A549 (cell line): ENCODE data around the gene HS6ST2. TPM values are rescaled to one million over a fixed set of nuclear protein-coding genes. Genes with fewer than 3 reads are reported as not detected.

Experiments used
- ATAC-seq, 2 experiments: fragments of 200-7000 bp in 1 of 2; fragments of >200 bp in 1 of 2; cut with Nextera tagmentation in 1 of 2; cut with Tn5 transposase in 1 of 2; 3 replicates each; pipeline versions ENCODE4 v1.8.0 to v1.9.1; 2018 to 2020; ENCODE audit warnings: mild to moderate bottlenecking in 1 of 2, moderate library complexity in 1 of 2
- CTCF ChIA-PET: fragments of 300-600 bp; sonication (Branson Sonifier 250); formaldehyde crosslinking; extraction: SDS; loops from one replicate; lab custom pipeline; 2021; ENCODE audit warnings: antibody characterized with exemption, inconsistent platforms; lab: Yijun Ruan, JAX
- POLR2A ChIA-PET: fragments of 350-600 bp; formaldehyde crosslinking; extraction: SDS; loops from one replicate; lab custom pipeline; 2021; ENCODE audit warnings: antibody characterized with exemption, inconsistent platforms; lab: Yijun Ruan, JAX
- DNase-seq, 2 experiments: peaks; one replicate each; pipeline versions ENCODE4 v3.0.0 to v3.0.0-alpha.2; 2011 to 2016; ENCODE audit warnings: low read depth in 1 of 2, low spot score in 1 of 2
- FAIRE-seq: peaks from 2 replicates; lab custom pipeline; 2011; peaks lifted over from hg19 to GRCh38; lab: Jason Lieb, UNC
- H3K27ac ChIP-seq, 2 experiments: fragments of >200 bp; sonication (Bioruptor Twin); formaldehyde crosslinking; 3 replicates each; pipeline ENCODE4 v1.5.1; 2016 to 2017
- H3K4me1 ChIP-seq: fragments of >200 bp; sonication (Bioruptor Twin); formaldehyde crosslinking; 3 replicates; pipeline ENCODE4 v1.6.1; 2016
- H3K4me2 ChIP-seq: fragments of >200 bp; sonication (Bioruptor Twin); formaldehyde crosslinking; 3 replicates; pipeline ENCODE4 v1.6.1; 2016
- H3K4me3 ChIP-seq: fragments of >200 bp; sonication (Bioruptor Twin); formaldehyde crosslinking; 3 replicates; pipeline ENCODE4 v1.5.1; 2016
- H3K9me3 ChIP-seq: fragments of >200 bp; sonication (Bioruptor Twin); formaldehyde crosslinking; 3 replicates; pipeline ENCODE4 v1.6.1; 2016
- BHLHE40 ChIP-seq: IDR thresholded peaks from 2 replicates; pipeline ENCODE4 v1.6.1; 2012; ENCODE audit warnings: low read depth, low read length, inconsistent platforms
- CBX2 ChIP-seq: fragments of 200-600 bp; sonication (generic); IDR thresholded peaks from 2 replicates; pipeline ENCODE4 v1.6.1; 2016; ENCODE audit warnings: low read depth, mild to moderate bottlenecking, borderline replicate concordance
- EHMT2 ChIP-seq: fragments of 200-600 bp; sonication (generic); IDR thresholded peaks from 2 replicates; pipeline ENCODE4 v1.6.1; 2016; ENCODE audit warnings: antibody characterized with exemption, low read depth, mild to moderate bottlenecking, moderate library complexity
- FOSL2 ChIP-seq, 2 experiments: fragments of 450-650 bp in 1 of 2; fragments of >200 bp in 1 of 2; sonication (Bioruptor Twin) in 1 of 2; formaldehyde crosslinking; IDR thresholded peaks; 2 replicates each; pipeline versions ENCODE4 v1.5.0 to v1.6.1; 2016 to 2020; ENCODE audit warnings: mild to moderate bottlenecking in 1 of 2, moderate library complexity in 1 of 2
- GATA3 ChIP-seq: IDR thresholded peaks from 2 replicates; pipeline ENCODE4 v1.6.1; 2012; ENCODE audit warnings: borderline replicate concordance
- HDAC2 ChIP-seq: fragments of 200-600 bp; sonication (generic); IDR thresholded peaks from 2 replicates; pipeline ENCODE4 v1.6.1; 2016
- HEYL ChIP-seq: fragments of 250-450 bp; sonication (Bioruptor Pico); IDR thresholded peaks from 2 replicates; pipeline ENCODE4 v1.8.0; 2021; ENCODE audit warnings: mild to moderate bottlenecking, moderate library complexity
- HOXB13 ChIP-seq: fragments of 250-450 bp; sonication (Bioruptor Pico); IDR thresholded peaks from 2 replicates; pipeline ENCODE4 v1.5.0; 2020; ENCODE audit warnings: low read depth, mild to moderate bottlenecking, moderate library complexity
- HOXB5 ChIP-seq: fragments of 250-450 bp; sonication (Bioruptor Pico); IDR thresholded peaks from 2 replicates; pipeline ENCODE4 v1.5.0; 2020; ENCODE audit warnings: mild to moderate bottlenecking, moderate library complexity
- JUN ChIP-seq, 2 experiments: fragments of >200 bp; sonication (Bioruptor Twin); formaldehyde crosslinking; IDR thresholded peaks; 2 replicates in 1 of 2; 3 replicates in 1 of 2; pipeline ENCODE4 v1.6.1; 2016 to 2017
- JUNB ChIP-seq: fragments of >200 bp; sonication (Bioruptor Twin); formaldehyde crosslinking; IDR thresholded peaks from 2 replicates; pipeline ENCODE4 v1.6.1; 2016
- NPAS2 ChIP-seq: fragments of 250-450 bp; sonication (Bioruptor Pico); IDR thresholded peaks from 2 replicates; pipeline ENCODE4 v1.8.0; 2022; ENCODE audit warnings: mild to moderate bottlenecking, moderate library complexity, borderline replicate concordance
- PHF8 ChIP-seq: fragments of 200-600 bp; sonication (generic); IDR thresholded peaks from 2 replicates; pipeline ENCODE4 v1.6.1; 2016; ENCODE audit warnings: low read depth, mild to moderate bottlenecking, antibody characterized with exemption, moderate library complexity, borderline replicate concordance
- RNF2 ChIP-seq: fragments of 200-600 bp; sonication (generic); IDR thresholded peaks from 2 replicates; pipeline ENCODE4 v1.6.1; 2016; ENCODE audit warnings: low read depth, mild to moderate bottlenecking, antibody characterized with exemption, moderate library complexity, borderline replicate concordance
- SMC3 ChIP-seq: fragments of >200 bp; sonication (Bioruptor Twin); formaldehyde crosslinking; IDR thresholded peaks from 3 replicates; pipeline ENCODE4 v1.6.1; 2018; ENCODE audit warnings: inconsistent platforms
- SREBF2 ChIP-seq: fragments of 450-650 bp; IDR thresholded peaks from 2 replicates; pipeline ENCODE4 v1.6.1; 2014; ENCODE audit warnings: mild to moderate bottlenecking, moderate library complexity
- ZC3H11A ChIP-seq: fragments of 450-650 bp; IDR thresholded peaks from 2 replicates; pipeline ENCODE4 v1.6.1; 2014; ENCODE audit warnings: antibody characterized with exemption, mild to moderate bottlenecking
- ZFP36 ChIP-seq: fragments of 450-650 bp; IDR thresholded peaks from 2 replicates; pipeline ENCODE4 v1.6.1; 2014; ENCODE audit warnings: borderline replicate concordance; ENCODE audit not compliant: partially characterized antibody
- ZNF302 ChIP-seq: fragments of 250-450 bp; sonication (Bioruptor Pico); IDR thresholded peaks from 2 replicates; pipeline ENCODE4 v1.9.0; 2021; ENCODE audit warnings: inconsistent platforms, mild to moderate bottlenecking, moderate library complexity
- WGBS: methylation state at CpG from one replicate; pipeline ENCODE4 v1.1.6; 2017; ENCODE audit errors: missing lambda C conversion rate; 5-methylcytosine and 5-hydroxymethylcytosine counted together
- polyA plus RNA-seq, 4 experiments: library from polyadenylated mRNA; depleted of rRNA in 3 of 4; stranded (reverse); fragments of >200 nt; fragmentation: RNase III in 1 of 4; extraction: RNeasy Plus Mini Kit Qiagen cat#74134 plus additional on column Dnase treatment in 1 of 4; gene quantifications; 2 replicates in 3 of 4; 3 replicates in 1 of 4; pipeline ENCODE4 v1.2.3, GENCODE V29; 2011 to 2017
- TF ChIP-seq, protein P1 (sequence below): fragments of >200 bp; sonication (Bioruptor Twin); formaldehyde crosslinking; IDR thresholded peaks from 3 replicates; pipeline ENCODE4 v1.6.1; 2016
- TF ChIP-seq, protein P2 (sequence below): fragments of 250-450 bp; sonication (Bioruptor Pico); IDR thresholded peaks from 2 replicates; pipeline ENCODE4 v1.5.0; 2020; ENCODE audit warnings: low read depth, mild to moderate bottlenecking, moderate library complexity
- TF ChIP-seq, protein P3 (sequence below): fragments of 200-600 bp; sonication (generic); IDR thresholded peaks from 2 replicates; pipeline ENCODE4 v1.6.1; 2016; ENCODE audit warnings: antibody characterized with exemption, mild to moderate bottlenecking, moderate library complexity
- TF ChIP-seq, protein P4 (sequence below): fragments of >200 bp; sonication (Bioruptor Twin); formaldehyde crosslinking; IDR thresholded peaks from 3 replicates; pipeline ENCODE4 v1.5.1; 2016
- TF ChIP-seq, protein P5 (sequence below): fragments of >200 bp; sonication (Bioruptor Twin); formaldehyde crosslinking; IDR thresholded peaks from 2 replicates; pipeline ENCODE4 v1.6.1; 2016
- TF ChIP-seq, protein P6 (sequence below): IDR thresholded peaks from 2 replicates; pipeline ENCODE4 v1.6.1; 2012
- TF ChIP-seq, protein P7 (sequence below): fragments of 250-450 bp; sonication (Bioruptor Pico); IDR thresholded peaks from 2 replicates; pipeline ENCODE4 v1.5.0; 2021; ENCODE audit warnings: mild to moderate bottlenecking, moderate library complexity, borderline replicate concordance
- TF ChIP-seq, protein P8 (sequence below): IDR thresholded peaks from 2 replicates; pipeline ENCODE4 v1.6.1; 2012

The HS6ST2 gene
- polyA plus RNA-seq, 2 of the 4 experiments (the other 2 are of a cell fraction): 0.01 to 0.04 TPM

DNA sequence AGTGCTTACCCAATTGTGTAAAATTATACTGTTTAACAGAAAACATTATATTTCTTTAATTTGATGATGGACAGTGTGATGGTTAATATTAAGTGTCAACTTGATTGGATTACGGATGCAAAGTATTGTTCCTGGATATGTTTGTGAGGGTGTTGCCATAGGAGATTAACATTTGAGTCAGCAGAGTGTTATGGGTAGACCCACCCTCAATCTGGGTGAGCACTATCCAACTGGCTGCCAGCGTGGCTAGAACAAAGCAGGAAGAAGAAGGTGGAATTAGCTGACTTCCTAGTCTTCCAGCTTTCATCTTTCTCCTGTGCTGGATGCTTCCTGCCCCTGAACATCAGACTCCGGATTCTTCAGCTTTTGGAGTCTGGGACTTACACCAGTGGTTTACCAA is 42.1 kb downstream of the HS6ST2 start:
- ChIA-PET POLR2A (no interaction called here), CTCF (no interaction called here)
- no peak for FAIRE-seq
- no peak overlapping the region for H3K4me2 ChIP-seq
- no peak overlapping the region for H3K4me3 ChIP-seq
- no peak for ATAC-seq
- no peak for TF ChIP-seq RNF2
- no peak for TF ChIP-seq ZFP36
- TF ChIP-seq FOSL2 (IDR thresholded peaks at IDR 0.05): no peak
- no peak for TF ChIP-seq FOSL2 (CRISPR knock-in tag; IDR thresholded peaks at IDR 0.05)
- TF ChIP-seq CBX2: no peak
- no peak for TF ChIP-seq EHMT2
- TF ChIP-seq, protein P1, sequence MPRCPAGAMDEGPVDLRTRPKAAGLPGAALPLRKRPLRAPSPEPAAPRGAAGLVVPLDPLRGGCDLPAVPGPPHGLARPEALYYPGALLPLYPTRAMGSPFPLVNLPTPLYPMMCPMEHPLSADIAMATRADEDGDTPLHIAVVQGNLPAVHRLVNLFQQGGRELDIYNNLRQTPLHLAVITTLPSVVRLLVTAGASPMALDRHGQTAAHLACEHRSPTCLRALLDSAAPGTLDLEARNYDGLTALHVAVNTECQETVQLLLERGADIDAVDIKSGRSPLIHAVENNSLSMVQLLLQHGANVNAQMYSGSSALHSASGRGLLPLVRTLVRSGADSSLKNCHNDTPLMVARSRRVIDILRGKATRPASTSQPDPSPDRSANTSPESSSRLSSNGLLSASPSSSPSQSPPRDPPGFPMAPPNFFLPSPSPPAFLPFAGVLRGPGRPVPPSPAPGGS: no peak
- TF ChIP-seq SMC3: no peak
- TF ChIP-seq JUN (IDR thresholded peaks at IDR 0.05): no peak
- TF ChIP-seq BHLHE40: no peak
- TF ChIP-seq NPAS2 (CRISPR knock-in tag): no peak
- no peak for TF ChIP-seq HDAC2
- TF ChIP-seq, protein P2, sequence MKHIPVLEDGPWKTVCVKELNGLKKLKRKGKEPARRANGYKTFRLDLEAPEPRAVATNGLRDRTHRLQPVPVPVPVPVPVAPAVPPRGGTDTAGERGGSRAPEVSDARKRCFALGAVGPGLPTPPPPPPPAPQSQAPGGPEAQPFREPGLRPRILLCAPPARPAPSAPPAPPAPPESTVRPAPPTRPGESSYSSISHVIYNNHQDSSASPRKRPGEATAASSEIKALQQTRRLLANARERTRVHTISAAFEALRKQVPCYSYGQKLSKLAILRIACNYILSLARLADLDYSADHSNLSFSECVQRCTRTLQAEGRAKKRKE (CRISPR knock-in tag): no peak
- TF ChIP-seq, protein P3, sequence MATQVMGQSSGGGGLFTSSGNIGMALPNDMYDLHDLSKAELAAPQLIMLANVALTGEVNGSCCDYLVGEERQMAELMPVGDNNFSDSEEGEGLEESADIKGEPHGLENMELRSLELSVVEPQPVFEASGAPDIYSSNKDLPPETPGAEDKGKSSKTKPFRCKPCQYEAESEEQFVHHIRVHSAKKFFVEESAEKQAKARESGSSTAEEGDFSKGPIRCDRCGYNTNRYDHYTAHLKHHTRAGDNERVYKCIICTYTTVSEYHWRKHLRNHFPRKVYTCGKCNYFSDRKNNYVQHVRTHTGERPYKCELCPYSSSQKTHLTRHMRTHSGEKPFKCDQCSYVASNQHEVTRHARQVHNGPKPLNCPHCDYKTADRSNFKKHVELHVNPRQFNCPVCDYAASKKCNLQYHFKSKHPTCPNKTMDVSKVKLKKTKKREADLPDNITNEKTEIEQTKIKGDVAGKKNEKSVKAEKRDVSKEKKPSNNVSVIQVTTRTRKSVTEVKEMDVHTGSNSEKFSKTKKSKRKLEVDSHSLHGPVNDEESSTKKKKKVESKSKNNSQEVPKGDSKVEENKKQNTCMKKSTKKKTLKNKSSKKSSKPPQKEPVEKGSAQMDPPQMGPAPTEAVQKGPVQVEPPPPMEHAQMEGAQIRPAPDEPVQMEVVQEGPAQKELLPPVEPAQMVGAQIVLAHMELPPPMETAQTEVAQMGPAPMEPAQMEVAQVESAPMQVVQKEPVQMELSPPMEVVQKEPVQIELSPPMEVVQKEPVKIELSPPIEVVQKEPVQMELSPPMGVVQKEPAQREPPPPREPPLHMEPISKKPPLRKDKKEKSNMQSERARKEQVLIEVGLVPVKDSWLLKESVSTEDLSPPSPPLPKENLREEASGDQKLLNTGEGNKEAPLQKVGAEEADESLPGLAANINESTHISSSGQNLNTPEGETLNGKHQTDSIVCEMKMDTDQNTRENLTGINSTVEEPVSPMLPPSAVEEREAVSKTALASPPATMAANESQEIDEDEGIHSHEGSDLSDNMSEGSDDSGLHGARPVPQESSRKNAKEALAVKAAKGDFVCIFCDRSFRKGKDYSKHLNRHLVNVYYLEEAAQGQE: no peak
- TF ChIP-seq JUNB: no peak
- TF ChIP-seq, protein P4, sequence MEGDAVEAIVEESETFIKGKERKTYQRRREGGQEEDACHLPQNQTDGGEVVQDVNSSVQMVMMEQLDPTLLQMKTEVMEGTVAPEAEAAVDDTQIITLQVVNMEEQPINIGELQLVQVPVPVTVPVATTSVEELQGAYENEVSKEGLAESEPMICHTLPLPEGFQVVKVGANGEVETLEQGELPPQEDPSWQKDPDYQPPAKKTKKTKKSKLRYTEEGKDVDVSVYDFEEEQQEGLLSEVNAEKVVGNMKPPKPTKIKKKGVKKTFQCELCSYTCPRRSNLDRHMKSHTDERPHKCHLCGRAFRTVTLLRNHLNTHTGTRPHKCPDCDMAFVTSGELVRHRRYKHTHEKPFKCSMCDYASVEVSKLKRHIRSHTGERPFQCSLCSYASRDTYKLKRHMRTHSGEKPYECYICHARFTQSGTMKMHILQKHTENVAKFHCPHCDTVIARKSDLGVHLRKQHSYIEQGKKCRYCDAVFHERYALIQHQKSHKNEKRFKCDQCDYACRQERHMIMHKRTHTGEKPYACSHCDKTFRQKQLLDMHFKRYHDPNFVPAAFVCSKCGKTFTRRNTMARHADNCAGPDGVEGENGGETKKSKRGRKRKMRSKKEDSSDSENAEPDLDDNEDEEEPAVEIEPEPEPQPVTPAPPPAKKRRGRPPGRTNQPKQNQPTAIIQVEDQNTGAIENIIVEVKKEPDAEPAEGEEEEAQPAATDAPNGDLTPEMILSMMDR: no peak
- no peak for TF ChIP-seq HOXB5
- TF ChIP-seq HOXB13 (CRISPR knock-in tag): no peak
- no peak overlapping the region for H3K27ac ChIP-seq
- DNase-seq: no peak
- no peaks in the 10 kb centered on the region for H3K4me1 ChIP-seq
- H3K9me3 ChIP-seq: no peaks in the 10 kb centered on the region
- WGBS: 39% methylated on average over 3 of the region's 3 CpGs

DNA sequence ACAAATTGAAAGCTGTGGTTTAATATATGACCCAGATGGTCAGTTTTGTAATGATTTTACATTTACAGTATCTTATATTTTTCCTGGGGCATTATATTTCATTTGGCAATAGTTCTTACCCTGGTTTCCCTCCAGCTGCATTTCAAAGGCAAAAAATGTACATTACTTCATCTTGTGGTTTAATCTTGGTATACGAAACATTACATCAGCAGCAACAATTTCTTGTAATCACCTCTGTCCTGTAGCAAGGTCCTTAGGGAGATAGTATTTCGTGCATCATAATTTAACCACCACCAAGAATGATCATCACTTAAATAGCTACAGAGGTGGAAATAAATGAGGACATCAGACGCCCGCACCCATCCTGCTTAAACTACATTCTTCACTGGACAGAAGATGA is 48.8 kb downstream of the HS6ST2 start:
- no peak overlapping the region for H3K4me2 ChIP-seq
- FAIRE-seq (no peak), ATAC-seq (no peak), DNase-seq (no peak)
- ChIA-PET CTCF (no interaction called here), POLR2A (no interaction called here)
- WGBS: 46% methylated on average over 4 of the region's 4 CpGs
- H3K9me3 ChIP-seq: no peaks in the 10 kb centered on the region
- no peak overlapping the region for H3K27ac ChIP-seq
- TF ChIP-seq HEYL (no peak), GATA3 (no peak), CBX2 (no peak), JUN (IDR thresholded peaks at IDR 0.05) (no peak), ZC3H11A (no peak), PHF8 (no peak), EHMT2 (no peak), ZNF302 (CRISPR knock-in tag) (no peak), SREBF2 (no peak)
- TF ChIP-seq, protein P5, sequence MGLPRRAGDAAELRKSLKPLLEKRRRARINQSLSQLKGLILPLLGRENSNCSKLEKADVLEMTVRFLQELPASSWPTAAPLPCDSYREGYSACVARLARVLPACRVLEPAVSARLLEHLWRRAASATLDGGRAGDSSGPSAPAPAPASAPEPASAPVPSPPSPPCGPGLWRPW: no peak
- TF ChIP-seq, protein P6, sequence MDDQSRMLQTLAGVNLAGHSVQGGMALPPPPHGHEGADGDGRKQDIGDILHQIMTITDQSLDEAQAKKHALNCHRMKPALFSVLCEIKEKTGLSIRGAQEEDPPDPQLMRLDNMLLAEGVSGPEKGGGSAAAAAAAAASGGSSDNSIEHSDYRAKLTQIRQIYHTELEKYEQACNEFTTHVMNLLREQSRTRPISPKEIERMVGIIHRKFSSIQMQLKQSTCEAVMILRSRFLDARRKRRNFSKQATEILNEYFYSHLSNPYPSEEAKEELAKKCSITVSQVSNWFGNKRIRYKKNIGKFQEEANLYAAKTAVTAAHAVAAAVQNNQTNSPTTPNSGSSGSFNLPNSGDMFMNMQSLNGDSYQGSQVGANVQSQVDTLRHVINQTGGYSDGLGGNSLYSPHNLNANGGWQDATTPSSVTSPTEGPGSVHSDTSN: no peak
- TF ChIP-seq, protein P7, sequence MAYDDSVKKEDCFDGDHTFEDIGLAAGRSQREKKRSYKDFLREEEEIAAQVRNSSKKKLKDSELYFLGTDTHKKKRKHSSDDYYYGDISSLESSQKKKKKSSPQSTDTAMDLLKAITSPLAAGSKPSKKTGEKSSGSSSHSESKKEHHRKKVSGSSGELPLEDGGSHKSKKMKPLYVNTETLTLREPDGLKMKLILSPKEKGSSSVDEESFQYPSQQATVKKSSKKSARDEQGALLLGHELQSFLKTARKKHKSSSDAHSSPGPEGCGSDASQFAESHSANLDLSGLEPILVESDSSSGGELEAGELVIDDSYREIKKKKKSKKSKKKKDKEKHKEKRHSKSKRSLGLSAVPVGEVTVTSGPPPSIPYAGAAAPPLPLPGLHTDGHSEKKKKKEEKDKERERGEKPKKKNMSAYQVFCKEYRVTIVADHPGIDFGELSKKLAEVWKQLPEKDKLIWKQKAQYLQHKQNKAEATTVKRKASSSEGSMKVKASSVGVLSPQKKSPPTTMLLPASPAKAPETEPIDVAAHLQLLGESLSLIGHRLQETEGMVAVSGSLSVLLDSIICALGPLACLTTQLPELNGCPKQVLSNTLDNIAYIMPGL: no peak
- TF ChIP-seq, protein P8, sequence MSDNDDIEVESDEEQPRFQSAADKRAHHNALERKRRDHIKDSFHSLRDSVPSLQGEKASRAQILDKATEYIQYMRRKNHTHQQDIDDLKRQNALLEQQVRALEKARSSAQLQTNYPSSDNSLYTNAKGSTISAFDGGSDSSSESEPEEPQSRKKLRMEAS: no peak
- no peaks in the 10 kb centered on the region for H3K4me1 ChIP-seq
- H3K4me3 ChIP-seq: no peak overlapping the region
